GM19043 (cell line): ENCODE results near the gene GRM7.

Experiments
- ATAC-seq: cut with Tn5 transposase; IDR thresholded peaks from one replicate; pipeline ENCODE4 v1.9.1; 2021; ENCODE audit warnings: low read depth; ENCODE audit not compliant: unreplicated experiment

GRM7 gene

DNA sequence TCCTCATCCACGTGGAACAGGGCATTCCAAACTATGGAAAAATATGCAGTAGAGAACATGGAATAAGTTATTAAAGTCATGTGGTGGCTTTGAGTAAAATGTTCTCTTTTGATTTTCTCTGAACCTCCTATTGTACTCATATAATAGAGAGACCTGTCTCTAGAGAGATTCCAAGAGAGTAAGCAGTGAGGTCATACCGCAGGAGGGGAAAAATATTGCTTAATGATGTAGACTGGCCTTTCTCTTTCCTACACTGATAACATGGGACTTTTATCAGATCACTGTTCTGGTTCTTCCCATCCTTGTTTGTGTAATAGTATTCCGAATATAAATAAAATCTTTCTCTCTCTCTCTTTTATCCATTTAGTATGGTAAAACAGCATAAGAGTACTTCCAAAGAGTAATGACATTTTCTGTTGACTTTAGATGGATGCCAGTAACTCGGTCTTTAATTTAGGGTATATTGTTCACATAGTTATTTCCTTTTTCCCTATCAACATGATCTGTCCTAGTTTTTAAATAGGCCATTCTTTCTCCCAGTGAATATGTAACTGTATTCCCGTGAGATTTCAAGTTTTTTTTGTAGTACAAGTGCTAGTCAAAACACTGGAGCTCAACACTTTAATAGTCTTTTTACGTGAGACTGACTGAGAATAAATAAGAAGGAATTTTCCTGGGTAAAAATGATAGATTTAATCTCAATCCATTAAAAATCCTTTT, 826.7 kb downstream of the GRM7 start:
- no peak for ATAC-seq

DNA sequence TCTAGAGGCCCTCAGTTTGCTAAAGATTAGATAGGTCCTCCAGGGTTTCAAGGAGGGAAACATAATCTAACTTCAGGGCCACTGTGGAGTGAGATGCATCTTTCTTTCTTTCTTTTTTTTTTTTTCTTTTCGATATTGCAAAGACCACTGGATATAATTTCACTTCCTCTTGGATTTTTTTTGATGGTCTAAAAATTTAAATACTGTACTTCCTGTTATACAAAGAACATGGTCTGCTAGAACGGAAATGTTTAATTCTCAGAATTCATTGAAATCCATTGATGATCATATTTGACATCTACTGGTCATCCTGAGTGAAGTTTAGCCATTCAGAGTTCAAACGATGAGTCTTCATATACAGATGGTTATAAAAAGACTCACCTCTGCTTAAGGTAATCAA, 832.0 kb downstream of the GRM7 start:
- no peak for ATAC-seq

DNA sequence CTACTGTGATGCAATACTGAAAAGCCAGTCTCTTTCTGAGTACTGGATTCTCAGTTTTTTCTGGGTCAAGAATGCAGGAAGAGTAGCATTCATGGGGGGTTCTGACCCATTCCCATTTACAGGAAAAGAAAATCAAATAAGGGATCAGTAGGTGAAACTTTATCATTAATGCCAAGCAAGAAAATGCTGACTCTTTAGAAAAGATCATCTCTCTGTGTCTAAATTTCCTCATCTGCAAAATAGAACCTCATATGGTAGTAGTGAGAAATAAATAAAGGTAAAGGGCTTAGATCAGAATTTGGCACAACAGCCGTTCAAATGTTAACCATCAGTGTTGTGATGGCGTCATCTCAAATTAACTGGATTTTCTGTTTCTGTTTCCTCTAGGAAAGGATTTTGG, 833.1 kb downstream of the GRM7 start:
- ATAC-seq: no peak

DNA sequence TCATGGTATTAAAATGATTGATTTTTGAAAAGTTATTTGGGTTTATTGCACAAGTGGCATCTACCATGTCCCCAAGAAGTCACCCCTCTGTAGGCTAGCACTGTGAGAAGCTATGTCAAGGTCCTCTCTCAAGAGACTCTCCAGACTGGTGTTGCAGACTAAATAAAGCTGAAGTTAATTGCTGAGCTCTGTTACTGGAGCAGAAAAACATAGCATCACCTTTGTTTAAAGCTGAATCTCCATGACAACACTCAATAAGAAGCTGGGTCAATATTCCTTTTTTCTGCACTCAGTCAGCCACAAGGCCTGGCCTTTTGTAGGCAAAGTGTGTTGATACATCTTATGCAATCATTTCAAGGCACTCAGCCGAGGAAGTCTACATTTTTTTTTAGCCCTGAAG, 834.1 kb downstream of the GRM7 start:
- ATAC-seq: no peak

DNA sequence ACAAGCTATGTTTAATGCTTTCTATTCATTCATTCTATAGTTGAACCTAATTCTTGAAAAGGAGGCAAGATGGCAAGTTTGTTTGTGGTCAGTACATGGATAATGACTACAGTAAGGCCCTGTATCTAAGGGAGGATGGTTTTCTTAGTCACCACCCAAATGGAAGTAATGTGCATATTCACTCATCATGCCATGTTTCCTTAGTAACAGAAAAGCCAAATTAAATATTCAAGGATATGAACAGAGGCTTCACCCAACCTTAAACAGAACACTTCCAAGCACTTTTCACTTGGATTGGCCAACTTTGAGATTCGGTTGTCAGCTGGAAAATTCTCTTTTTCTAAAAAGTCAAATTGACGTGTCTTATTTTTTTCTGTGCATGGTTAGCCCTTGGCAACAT, 835.4 kb downstream of the GRM7 start:
- no peak for ATAC-seq

DNA sequence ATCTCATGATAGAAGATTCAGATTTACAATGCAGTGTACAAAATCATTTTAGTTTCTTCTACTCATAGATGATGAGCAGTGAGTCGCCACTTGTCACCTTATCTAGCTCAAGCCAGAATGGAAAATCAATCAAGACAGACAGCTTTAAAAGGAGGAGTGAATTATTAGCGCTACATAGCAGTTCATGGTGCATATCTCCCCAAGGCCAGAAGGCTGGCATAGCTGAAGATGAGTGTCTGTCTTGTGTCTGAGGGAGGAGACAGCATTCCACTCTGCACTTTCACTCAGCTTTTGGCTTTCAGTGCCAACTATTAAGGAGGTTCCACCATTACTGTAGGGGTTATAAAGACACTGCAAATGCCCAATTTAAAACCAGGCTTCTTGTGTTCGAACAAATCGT, 836.6 kb downstream of the GRM7 start:
- ATAC-seq: no peak

DNA sequence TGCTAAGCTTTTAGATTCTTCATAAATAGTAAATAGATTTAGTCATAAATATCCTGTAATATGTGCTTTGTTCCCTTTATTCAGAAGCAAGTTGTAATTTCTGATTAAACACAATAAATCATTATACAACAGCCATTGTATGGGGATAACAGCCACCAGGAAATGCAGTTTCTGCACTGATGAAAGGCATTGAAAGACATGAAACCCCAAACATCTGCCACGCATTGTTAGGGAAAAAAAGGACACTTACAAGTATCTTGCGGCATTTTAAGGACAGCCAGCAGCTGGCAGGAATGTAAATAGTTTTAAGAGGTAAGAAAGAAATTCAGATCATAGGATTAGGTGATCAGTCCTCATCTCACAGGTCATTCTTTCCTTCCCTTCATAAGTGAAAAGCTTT, 839.6 kb downstream of the GRM7 start:
- no peak for ATAC-seq

DNA sequence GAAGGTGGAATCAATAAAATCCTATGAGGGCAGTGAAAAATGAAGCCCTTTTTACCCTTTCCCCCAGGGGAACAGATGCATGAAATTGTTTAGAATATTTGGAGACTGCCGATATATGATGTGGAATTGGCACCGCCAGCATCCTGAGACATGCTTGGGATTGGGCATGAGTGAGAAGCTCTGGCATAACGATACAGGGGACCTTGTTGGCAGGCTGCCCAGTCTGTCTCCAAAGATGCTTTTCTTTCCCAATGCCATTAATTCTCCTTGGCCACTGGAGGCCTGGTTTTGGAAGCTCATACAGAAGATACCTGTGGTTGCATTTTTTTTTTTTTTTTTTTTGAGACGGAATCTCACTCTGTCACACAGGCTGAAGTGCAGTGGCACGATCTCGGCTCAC, 840.1 kb downstream of the GRM7 start:
- ATAC-seq: no peak

DNA sequence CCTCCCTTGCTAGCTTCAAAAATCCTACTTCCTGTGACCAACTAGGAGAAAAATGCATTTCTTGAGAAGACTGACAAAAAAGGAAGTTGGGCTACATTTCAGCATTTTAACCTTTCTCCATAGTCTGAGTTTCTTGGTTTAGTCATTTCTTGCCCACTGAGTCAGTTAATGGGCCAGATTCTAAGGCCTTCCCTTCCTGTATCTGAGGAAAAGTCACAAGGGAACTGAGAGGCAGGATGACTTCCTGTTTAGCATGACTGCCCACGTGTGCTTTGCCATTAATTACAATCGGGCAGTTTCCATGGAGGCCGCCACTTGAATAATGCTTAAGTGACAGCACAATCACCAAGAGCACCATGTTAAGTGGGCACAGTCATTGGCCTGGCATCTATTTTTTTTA, 846.3 kb downstream of the GRM7 start:
- ATAC-seq: no peak

DNA sequence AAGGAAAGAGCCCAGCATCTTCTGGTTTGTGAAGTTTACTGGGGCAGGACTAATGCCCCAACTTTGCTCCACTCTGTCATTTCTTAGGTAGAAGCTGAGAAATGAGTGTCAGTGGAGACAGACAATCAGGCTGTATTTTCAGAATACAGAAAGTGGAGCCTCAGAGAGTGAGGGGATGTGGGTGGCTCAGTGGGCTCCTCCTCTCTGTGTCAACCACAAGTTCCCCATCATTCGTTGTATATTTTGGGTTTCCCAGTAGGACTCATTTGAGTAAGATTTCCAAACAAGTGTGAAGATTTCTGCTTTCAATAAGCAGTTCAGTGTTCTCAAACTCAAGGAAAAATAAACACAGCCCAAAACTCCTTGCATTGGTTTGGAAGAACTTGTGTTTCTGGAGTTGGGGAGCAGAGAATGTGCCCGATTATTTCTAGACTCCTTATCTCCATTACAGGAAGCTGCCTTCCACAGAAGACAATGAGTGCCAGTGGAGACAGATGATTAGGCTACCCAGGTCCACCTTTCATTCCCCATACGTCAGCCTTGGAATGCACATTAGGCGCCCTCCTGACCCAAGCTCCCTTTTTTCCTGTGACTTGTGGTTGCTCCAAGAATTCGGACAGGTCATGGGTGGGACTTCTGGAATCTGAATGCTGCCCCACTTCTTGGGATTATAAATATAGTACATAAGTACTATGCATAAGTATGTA, 848.6 kb downstream of the GRM7 start:
- no peak for ATAC-seq

DNA sequence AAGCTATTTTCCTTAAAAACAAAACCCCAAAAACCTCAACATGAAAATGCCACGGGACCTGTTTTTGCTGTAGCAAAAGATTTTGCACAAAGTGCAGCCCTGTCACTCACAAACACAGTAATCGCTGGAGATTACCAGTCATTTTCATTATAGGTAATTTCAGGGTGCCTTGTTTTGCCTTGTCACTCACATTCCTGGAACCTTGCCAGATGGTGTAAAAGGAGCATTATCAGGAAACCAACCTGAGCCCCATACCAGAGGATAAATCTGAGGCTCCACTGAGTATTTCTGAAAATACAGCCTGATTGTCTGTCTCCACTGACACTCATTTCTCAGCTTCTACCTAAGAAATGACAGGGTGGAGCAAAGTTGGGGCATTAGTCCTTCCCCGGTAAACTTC, 849.4 kb downstream of the GRM7 start:
- ATAC-seq: no peak

DNA sequence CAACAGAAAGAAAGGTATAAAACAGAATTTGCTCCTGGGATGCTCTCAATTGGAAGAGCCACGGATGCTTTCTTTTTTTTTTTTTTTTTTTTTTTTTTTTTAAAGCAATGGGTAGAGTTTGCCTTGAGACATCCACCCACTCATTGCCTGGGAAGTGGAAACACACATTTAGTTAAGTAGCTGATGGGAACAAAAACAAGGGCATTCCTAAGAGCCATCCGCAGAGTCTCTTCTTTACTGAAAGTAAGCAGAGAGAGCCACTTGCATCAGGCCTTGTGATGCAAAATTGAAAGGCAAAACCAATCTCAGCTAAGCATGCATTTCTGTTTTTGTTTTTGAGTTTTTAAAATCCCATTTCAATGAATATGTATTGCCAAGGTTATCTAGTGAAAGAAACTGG, 852.8 kb downstream of the GRM7 start:
- ATAC-seq: no peak

DNA sequence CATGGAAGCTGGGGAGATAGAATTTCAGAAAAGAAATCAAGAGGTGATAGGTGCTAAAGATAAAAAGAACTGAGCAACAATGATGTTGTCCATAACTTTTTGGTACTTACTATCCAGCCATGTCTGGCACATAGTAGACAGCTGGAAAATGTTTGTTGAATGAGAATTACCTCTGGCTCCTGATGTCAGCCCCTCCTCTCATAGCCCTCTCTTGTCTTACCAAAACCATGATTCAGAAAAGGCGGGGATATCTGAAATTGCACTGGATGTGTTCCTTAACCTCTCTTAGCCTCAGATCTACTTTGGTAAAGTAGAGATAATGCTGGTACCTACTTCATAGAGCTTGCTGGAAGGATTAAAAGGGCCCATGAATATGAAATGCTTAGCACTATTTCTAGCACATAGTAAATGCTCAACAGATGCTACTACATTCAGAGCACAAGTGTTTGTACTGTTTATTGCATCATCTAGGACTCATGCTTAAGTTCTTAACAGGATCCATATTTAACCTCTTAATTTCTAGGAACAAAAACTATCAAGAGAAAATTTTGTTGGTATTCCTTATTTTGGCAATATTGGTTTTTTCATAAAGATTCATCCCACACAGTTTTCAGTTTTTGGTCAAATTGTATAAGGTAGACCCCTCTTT, 859.9 kb downstream of the GRM7 start:
- no peak for ATAC-seq

DNA sequence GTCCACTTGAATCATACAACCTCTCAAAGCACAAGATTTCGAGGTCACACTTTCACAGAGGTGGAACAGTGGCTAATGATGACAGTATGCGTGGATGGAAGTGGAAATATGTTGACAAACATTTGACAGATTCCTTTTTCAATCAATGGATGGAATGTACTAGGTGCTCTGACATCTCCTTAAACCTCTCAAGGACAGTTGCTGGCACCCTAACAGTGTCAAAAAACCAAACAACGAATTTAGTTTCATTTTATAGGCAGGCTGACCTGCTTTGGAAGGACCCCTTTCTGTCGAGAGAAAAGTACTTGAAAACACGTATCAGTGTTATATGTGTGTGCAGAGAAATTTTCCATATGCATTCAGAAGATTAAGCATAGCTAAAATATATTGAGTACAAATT, 861.0 kb downstream of the GRM7 start:
- no peak for ATAC-seq

DNA sequence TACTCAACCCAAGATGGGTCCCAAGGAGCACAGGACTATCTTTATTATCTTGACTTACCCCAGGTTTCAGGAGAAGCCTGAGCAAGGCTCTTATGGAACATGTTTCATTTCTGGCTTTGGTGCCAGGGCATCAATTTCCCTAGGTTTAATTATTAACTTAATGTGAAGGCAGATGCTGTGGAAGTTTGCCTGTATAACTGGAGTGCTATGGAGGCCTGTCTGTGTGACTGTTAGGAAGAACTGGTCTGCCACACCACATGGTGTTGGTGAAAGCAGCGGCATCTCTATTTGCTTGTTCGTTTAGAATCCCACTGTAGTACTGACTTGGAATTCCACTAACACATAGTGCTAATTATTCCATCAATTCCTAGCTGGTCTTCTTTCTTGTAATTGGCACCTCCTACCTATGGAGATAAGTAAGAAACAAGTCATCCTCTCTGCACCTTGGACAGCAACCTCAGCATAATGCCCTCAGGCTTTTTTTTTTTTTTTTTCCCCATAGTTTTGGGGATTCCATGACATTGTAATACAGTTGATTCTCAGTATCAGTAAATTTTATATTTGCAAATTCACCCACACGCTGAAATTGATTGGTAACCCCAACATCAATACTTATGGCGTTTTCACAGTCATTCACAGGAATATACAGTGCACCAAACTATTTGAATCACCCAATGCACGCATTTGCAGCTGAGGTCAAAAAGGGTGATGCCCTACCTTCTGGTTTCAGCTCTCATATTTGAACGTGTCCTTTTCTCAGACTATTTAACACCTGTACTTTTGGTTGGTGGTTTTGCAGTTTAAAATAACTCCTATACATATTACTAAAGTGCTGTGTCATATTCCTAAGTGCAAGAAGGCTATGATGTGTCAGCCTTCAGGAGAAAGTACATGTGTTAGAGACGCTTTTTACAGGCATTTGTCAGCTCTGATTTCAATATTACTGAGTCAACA, 867.9 kb downstream of the GRM7 start:
- no peak for ATAC-seq

DNA sequence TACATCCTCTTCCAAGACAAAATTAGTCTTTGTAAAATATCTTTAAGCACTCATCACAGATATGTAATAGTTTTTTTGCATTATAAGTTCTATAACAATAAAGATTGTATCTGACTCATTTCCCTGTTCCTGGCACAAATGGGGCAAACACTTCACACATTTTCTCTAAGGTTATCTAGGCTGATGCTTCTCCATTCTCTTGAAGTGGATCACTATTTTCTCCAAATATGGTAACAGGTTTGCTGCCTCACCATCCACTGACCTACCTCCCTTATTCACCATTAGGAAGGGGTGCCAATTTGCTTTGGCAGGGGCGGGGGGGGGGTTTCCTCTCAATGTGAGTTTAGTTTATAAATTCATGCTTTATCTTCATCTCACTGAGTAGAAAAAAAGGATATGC, 873.0 kb downstream of the GRM7 start:
- no peak for ATAC-seq

DNA sequence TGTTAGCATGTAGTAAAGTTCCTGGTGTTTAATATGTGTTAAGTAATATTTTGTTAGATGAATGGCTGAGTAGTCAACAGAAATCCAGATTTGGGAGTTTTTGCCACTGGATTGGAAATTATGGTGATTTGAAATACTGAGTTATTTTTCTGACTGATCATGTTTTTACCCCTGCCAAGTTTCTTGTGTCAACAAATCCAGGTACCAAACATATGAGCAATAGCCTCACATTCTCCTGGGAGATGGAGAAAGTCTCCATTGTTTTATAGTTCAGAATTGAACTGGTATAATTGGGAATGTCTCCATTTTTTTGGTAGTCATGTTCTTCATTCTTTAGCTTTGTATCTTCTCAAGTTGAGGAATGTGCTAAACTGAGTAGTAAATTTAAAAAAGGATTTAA, 873.5 kb downstream of the GRM7 start:
- no peak for ATAC-seq

DNA sequence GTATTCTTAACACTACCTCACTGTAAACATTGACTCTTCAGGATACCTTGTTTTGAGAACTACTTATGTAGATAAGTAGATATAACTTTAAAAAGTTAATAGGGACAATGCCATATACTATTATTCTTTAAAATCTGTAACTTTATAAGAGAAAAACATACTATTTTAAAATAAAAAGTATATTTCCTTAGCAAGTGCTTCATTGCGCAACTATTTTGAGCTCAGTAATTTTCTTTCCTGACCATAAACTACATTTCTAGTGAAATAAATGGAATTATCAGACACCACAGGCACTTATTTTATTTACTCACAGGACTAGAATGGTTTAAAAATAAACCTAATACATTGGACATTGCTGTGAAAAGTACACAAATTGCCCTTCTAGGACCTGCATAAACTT, 876.3 kb downstream of the GRM7 start:
- ATAC-seq: no peak

DNA sequence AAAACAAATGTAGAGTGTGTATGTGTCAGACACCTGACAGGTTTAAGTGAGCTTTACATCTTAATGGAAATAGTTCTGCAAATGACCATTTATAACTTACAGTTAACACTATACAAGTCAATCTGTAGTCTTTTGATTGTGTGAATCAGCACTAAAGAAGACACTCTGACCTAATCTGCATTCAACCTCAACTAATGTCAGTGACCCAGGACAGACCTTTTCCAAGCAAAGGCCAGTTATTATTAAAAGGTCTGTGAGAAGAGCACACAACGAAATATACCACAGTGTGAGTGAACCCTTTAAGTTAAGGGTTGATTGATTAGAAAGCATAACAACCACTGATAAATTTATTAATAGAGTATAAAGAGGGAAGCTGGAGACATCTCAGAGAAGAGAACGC, 878.8 kb downstream of the GRM7 start:
- ATAC-seq: no peak

DNA sequence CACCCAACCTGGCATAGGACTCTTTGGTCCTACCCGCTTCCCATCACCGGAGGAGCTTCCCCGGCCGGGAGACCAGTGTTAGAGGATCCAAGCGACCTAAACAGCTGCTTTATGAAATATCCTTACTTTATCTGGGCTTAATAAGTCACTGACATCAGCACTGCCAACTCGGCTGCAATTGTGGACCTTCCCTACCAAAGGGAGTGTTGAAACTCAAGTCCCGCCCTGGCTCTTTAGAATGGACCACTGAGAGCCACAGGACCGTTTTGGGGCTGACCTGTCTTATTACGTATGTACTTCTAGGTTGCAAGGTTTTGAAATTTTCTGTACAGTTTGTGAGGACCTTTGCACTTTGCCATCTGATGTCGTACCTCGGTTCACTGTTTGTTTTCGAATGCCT, 879.5 kb downstream of the GRM7 start:
- no peak for ATAC-seq

DNA sequence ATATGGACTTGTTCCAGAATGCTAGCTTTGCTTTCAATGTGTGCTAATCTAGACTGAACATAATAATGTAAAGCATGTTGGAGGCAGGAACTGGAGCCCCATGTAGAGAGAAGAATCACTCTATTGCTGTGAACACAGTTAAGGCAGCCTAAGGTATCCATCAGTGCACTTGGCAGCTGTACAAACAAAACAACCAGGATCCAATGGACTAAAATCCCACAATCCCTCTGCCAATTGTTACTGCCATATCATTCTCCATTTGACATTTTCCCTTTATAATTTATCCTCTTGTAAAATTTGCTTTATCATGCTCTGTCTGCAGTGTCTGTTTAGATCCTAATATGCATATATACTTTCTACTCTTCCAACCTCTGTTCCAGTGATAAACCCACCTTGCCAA, 883.9 kb downstream of the GRM7 start:
- ATAC-seq: no peak
